C4-2B (cell line): ENCODE results near the gene TMEM132E.

Experiments used
- CTCF ChIP-seq: fragments of 450-650 bp; conservative IDR thresholded peaks from 2 replicates; pipeline ENCODE4 v1.5.1; 2017; ENCODE audit warnings: mild to moderate bottlenecking
- ZFX ChIP-seq: fragments of 450-650 bp; IDR thresholded peaks from 2 replicates; pipeline ENCODE4 v1.6.1; 2017

DNA sequence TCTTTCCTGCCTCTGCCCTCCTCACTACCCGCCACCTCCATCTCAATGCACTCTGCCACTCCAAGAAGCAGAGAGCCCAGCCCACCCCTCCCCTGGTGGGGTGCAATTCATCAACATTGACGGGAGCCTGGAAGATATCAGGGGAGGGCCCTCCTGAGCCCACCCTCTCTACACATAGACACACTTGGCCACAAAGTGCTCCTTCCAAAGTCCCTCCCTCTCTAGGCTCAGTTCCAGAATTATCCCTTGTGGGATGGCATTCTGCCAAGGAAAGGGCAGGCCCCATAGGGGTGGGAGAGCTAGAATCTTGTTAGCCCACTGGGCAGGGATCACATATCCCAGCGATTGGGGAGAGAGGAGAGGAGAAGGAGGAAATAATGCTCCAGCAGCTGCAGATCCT lies 66.2 kb downstream of the TMEM132E start:
- TF ChIP-seq CTCF (no peak), ZFX (no peak)
